HL-60 (cell line): ENCODE data around the gene HSDL1.

ENCODE experiments used
- DNase-seq, 2 experiments: peaks; one replicate each; pipeline ENCODE4 v3.0.0-alpha.2; 2010 to 2020; ENCODE audit warnings: low read depth in 1 of 2, low spot score in 1 of 2
- H3K27ac ChIP-seq: fragments of 250-450 bp; sonication (Bioruptor Pico); replicated peaks from 2 replicates; pipeline ENCODE4 v1.5.1; 2020; ENCODE audit warnings: mild to moderate bottlenecking, moderate library complexity
- H3K27me3 ChIP-seq: fragments of 250-450 bp; sonication (Bioruptor Pico); 2 replicates; pipeline ENCODE4 v1.5.1; 2021; ENCODE audit warnings: mild to moderate bottlenecking, moderate library complexity; ENCODE audit not compliant: insufficient read depth, poor library complexity, severe bottlenecking
- H3K4me3 ChIP-seq: replicated peaks from 2 replicates; pipeline ENCODE4 v1.5.1; 2011; ENCODE audit warnings: mild to moderate bottlenecking, control low read depth, low read length; ENCODE audit not compliant: insufficient read depth
- GABPA ChIP-seq: IDR thresholded peaks from 2 replicates; pipeline ENCODE4 v1.6.1; 2012; ENCODE audit warnings: low read depth
- POLR2AphosphoS5 ChIP-seq: IDR thresholded peaks from 2 replicates; pipeline ENCODE4 v1.6.1; 2012; ENCODE audit warnings: low read depth
- SPI1 ChIP-seq: IDR thresholded peaks from 2 replicates; pipeline ENCODE4 v1.6.1; 2012; ENCODE audit warnings: low read depth, mild to moderate bottlenecking, borderline replicate concordance
- TF ChIP-seq, protein P1 (sequence below): IDR thresholded peaks from one replicate; pipeline ENCODE4 v1.5.1; 2011; ENCODE audit warnings: low read length, control low read depth, inconsistent platforms; ENCODE audit not compliant: insufficient read depth
- TF ChIP-seq, protein P2 (sequence below): IDR thresholded peaks from 2 replicates; pipeline ENCODE4 v1.6.1; 2012; ENCODE audit warnings: low read depth; ENCODE audit not compliant: insufficient replicate concordance

HSDL1 gene

GRCh38 chr16:84111525-84111924, 33.5 kb downstream of the HSDL1 start:
- no peak for DNase-seq
- Histone ChIP-seq H3K4me3 (no peak overlapping the region), H3K27ac (no peak overlapping the region), H3K27me3 (no peaks in the 10 kb centered on the region)
- TF ChIP-seq, protein P1, sequence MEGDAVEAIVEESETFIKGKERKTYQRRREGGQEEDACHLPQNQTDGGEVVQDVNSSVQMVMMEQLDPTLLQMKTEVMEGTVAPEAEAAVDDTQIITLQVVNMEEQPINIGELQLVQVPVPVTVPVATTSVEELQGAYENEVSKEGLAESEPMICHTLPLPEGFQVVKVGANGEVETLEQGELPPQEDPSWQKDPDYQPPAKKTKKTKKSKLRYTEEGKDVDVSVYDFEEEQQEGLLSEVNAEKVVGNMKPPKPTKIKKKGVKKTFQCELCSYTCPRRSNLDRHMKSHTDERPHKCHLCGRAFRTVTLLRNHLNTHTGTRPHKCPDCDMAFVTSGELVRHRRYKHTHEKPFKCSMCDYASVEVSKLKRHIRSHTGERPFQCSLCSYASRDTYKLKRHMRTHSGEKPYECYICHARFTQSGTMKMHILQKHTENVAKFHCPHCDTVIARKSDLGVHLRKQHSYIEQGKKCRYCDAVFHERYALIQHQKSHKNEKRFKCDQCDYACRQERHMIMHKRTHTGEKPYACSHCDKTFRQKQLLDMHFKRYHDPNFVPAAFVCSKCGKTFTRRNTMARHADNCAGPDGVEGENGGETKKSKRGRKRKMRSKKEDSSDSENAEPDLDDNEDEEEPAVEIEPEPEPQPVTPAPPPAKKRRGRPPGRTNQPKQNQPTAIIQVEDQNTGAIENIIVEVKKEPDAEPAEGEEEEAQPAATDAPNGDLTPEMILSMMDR: no peak
- no peak for TF ChIP-seq GABPA
- no peak for TF ChIP-seq SPI1
- TF ChIP-seq, protein P2, sequence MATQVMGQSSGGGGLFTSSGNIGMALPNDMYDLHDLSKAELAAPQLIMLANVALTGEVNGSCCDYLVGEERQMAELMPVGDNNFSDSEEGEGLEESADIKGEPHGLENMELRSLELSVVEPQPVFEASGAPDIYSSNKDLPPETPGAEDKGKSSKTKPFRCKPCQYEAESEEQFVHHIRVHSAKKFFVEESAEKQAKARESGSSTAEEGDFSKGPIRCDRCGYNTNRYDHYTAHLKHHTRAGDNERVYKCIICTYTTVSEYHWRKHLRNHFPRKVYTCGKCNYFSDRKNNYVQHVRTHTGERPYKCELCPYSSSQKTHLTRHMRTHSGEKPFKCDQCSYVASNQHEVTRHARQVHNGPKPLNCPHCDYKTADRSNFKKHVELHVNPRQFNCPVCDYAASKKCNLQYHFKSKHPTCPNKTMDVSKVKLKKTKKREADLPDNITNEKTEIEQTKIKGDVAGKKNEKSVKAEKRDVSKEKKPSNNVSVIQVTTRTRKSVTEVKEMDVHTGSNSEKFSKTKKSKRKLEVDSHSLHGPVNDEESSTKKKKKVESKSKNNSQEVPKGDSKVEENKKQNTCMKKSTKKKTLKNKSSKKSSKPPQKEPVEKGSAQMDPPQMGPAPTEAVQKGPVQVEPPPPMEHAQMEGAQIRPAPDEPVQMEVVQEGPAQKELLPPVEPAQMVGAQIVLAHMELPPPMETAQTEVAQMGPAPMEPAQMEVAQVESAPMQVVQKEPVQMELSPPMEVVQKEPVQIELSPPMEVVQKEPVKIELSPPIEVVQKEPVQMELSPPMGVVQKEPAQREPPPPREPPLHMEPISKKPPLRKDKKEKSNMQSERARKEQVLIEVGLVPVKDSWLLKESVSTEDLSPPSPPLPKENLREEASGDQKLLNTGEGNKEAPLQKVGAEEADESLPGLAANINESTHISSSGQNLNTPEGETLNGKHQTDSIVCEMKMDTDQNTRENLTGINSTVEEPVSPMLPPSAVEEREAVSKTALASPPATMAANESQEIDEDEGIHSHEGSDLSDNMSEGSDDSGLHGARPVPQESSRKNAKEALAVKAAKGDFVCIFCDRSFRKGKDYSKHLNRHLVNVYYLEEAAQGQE: no peak
- TF ChIP-seq POLR2AphosphoS5: no peak

GRCh38 chr16:84110527-84110926, 34.5 kb downstream of the HSDL1 start:
- H3K4me3 ChIP-seq: no peak overlapping the region
- no peak for DNase-seq
- H3K27ac ChIP-seq: no peak overlapping the region
- H3K27me3 ChIP-seq: no peaks in the 10 kb centered on the region
- TF ChIP-seq, protein P2: no peak
- TF ChIP-seq POLR2AphosphoS5 (no peak), SPI1 (no peak), GABPA (no peak)
- TF ChIP-seq, protein P1: no peak

- Histone ChIP-seq H3K27ac (no peak overlapping the region), H3K27me3 (no peaks in the 10 kb centered on the region), H3K4me3 (no peak overlapping the region)
- no peak for DNase-seq
- no peak for TF ChIP-seq SPI1
- TF ChIP-seq, protein P2: no peak
- no peak for TF ChIP-seq GABPA
- no peak for TF ChIP-seq POLR2AphosphoS5
- TF ChIP-seq, protein P1: no peak
These were observed 35.2 kb downstream of the HSDL1 start for GRCh38 chr16:84109598-84110335.
